HEK293 (cell line): Measurements from ENCODE around the gene TM2D1.

Experiments used
- CTCF ChIA-PET: fragments of 350-600 bp; formaldehyde crosslinking; extraction: SDS; loops from one replicate; lab custom pipeline; 2021; ENCODE audit warnings: antibody characterized with exemption; lab: Yijun Ruan, JAX
- POLR2A ChIA-PET: fragments of 300-600 bp; formaldehyde crosslinking; extraction: SDS; loops from one replicate; lab custom pipeline; 2020; ENCODE audit warnings: antibody characterized with exemption, inconsistent platforms; lab: Yijun Ruan, JAX
- H3K27ac ChIP-seq: fragments of 200-500 bp; sonication (Bioruptor generic); 2 replicates; pipeline ENCODE4 v1.5.1; 2014; ENCODE audit warnings: low read depth, low read length, control low read depth, inconsistent platforms; ENCODE audit errors: extremely low read depth
- H3K36me3 ChIP-seq, 2 experiments: fragments of 200-500 bp in 1 of 2; sonication (Bioruptor generic) in 1 of 2; 1 replicate in 1 of 2; 2 replicates in 1 of 2; pipeline ENCODE4 v1.5.1; 2014 to 2017; ENCODE audit warnings: inconsistent platforms in 2 of 2, low read length in 2 of 2; ENCODE audit not compliant: control insufficient read depth in 2 of 2, insufficient read depth in 1 of 2
- H3K4me1 ChIP-seq: fragments of 200-500 bp; sonication (Bioruptor generic); 2 replicates; pipeline ENCODE4 v1.5.1; 2014; ENCODE audit warnings: mild to moderate bottlenecking, low read length, inconsistent platforms; ENCODE audit not compliant: control insufficient read depth, insufficient read depth
- H3K4me3 ChIP-seq: 2 replicates; pipeline ENCODE4 v1.5.1; 2011; ENCODE audit warnings: low read depth, mild to moderate bottlenecking, control low read depth, low read length, moderate library complexity
- H3K9me3 ChIP-seq: fragments of 200-500 bp; sonication (Bioruptor generic); 2 replicates; pipeline ENCODE4 v1.5.1; 2014; ENCODE audit warnings: low read depth, low read length, inconsistent platforms; ENCODE audit not compliant: control insufficient read depth, insufficient read depth
- AEBP2 ChIP-seq: fragments of 450-650 bp; formaldehyde crosslinking; IDR thresholded peaks from 2 replicates; pipeline ENCODE4 v1.5.1; 2016; ENCODE audit warnings: missing biosample characterization, missing genetic modification characterization, borderline replicate concordance
- GFI1B ChIP-seq: fragments of 450-650 bp; formaldehyde crosslinking; IDR thresholded peaks from 2 replicates; pipeline ENCODE4 v1.5.1; 2016; ENCODE audit warnings: missing biosample characterization, missing genetic modification characterization
- KLF17 ChIP-seq: fragments of 450-650 bp; formaldehyde crosslinking; IDR thresholded peaks from 2 replicates; pipeline ENCODE4 v1.5.1; 2016; ENCODE audit warnings: missing biosample characterization, missing genetic modification characterization
- MZF1 ChIP-seq: fragments of 450-650 bp; formaldehyde crosslinking; IDR thresholded peaks from 2 replicates; pipeline ENCODE4 v1.5.1; 2017; ENCODE audit warnings: missing biosample characterization, missing genetic modification characterization, borderline replicate concordance
- PATZ1 ChIP-seq: fragments of 450-650 bp; formaldehyde crosslinking; IDR thresholded peaks from 2 replicates; pipeline ENCODE4 v1.5.1; 2016; ENCODE audit warnings: missing biosample characterization, missing genetic modification characterization
- SCRT1 ChIP-seq: fragments of 450-650 bp; formaldehyde crosslinking; IDR thresholded peaks from 2 replicates; pipeline ENCODE4 v1.5.1; 2016; ENCODE audit warnings: missing biosample characterization, missing genetic modification characterization, borderline replicate concordance
- SCRT2 ChIP-seq: fragments of 450-650 bp; formaldehyde crosslinking; IDR thresholded peaks from 2 replicates; pipeline ENCODE4 v1.5.1; 2016; ENCODE audit warnings: missing biosample characterization, missing genetic modification characterization
- ZBTB1 ChIP-seq: fragments of 450-650 bp; formaldehyde crosslinking; IDR thresholded peaks from 2 replicates; pipeline ENCODE4 v1.5.1; 2016; ENCODE audit warnings: missing biosample characterization, missing genetic modification characterization
- ZBTB49 ChIP-seq: fragments of 450-650 bp; formaldehyde crosslinking; IDR thresholded peaks from 2 replicates; pipeline ENCODE4 v1.5.1; 2016; ENCODE audit warnings: missing biosample characterization, missing genetic modification characterization, low read depth
- ZFP37 ChIP-seq: fragments of 450-650 bp; formaldehyde crosslinking; IDR thresholded peaks from 2 replicates; pipeline ENCODE4 v1.5.1; 2016; ENCODE audit warnings: missing biosample characterization, missing genetic modification characterization
- ZFP41 ChIP-seq: fragments of 450-650 bp; formaldehyde crosslinking; IDR thresholded peaks from 2 replicates; pipeline ENCODE4 v1.5.1; 2016; ENCODE audit warnings: missing biosample characterization, missing genetic modification characterization, borderline replicate concordance
- ZNF169 ChIP-seq: fragments of 450-650 bp; formaldehyde crosslinking; IDR thresholded peaks from 2 replicates; pipeline ENCODE4 v1.5.1; 2016; ENCODE audit warnings: missing biosample characterization, missing genetic modification characterization
- ZNF18 ChIP-seq: fragments of 450-650 bp; formaldehyde crosslinking; IDR thresholded peaks from 2 replicates; pipeline ENCODE4 v1.5.1; 2016; ENCODE audit warnings: missing biosample characterization, missing genetic modification characterization
- ZNF248 ChIP-seq: fragments of 450-650 bp; formaldehyde crosslinking; IDR thresholded peaks from 2 replicates; pipeline ENCODE4 v1.5.1; 2017; ENCODE audit warnings: missing biosample characterization, missing genetic modification characterization
- ZNF280C ChIP-seq: fragments of 450-650 bp; formaldehyde crosslinking; IDR thresholded peaks from 2 replicates; pipeline ENCODE4 v1.5.1; 2016; ENCODE audit warnings: missing biosample characterization, missing genetic modification characterization
- ZNF354C ChIP-seq: fragments of 450-650 bp; formaldehyde crosslinking; IDR thresholded peaks from 2 replicates; pipeline ENCODE4 v1.5.1; 2016; ENCODE audit warnings: missing biosample characterization, missing genetic modification characterization, low read depth, borderline replicate concordance
- ZNF518A ChIP-seq: fragments of 450-650 bp; formaldehyde crosslinking; conservative IDR thresholded peaks from 2 replicates; pipeline ENCODE4 v1.5.1; 2016; ENCODE audit warnings: low read depth, missing biosample characterization, missing genetic modification characterization
- ZNF571 ChIP-seq: fragments of 450-650 bp; formaldehyde crosslinking; IDR thresholded peaks from 2 replicates; pipeline ENCODE4 v1.5.0; 2017; ENCODE audit warnings: missing biosample characterization, missing genetic modification characterization
- ZNF701 ChIP-seq: fragments of 450-650 bp; formaldehyde crosslinking; IDR thresholded peaks from 2 replicates; pipeline ENCODE4 v1.5.1; 2016; ENCODE audit warnings: missing biosample characterization, missing genetic modification characterization
- ZNF843 ChIP-seq: fragments of 450-650 bp; formaldehyde crosslinking; IDR thresholded peaks from 2 replicates; pipeline ENCODE4 v1.5.1; 2016; ENCODE audit warnings: missing biosample characterization, missing genetic modification characterization

TM2D1 gene

GRCh38 chr1:61655453-61655852 lies 69.5 kb downstream of the TM2D1 start (continued):
- TF ChIP-seq KLF17 (tag by site-specific recombination) (no peak), ZNF169 (tag by site-specific recombination) (no peak), ZNF18 (tag by site-specific recombination) (no peak), ZFP37 (no peak), SCRT2 (no peak), ZBTB1 (no peak), AEBP2 (tag by site-specific recombination) (no peak), ZNF280C (tag by site-specific recombination) (no peak), ZNF843 (tag by site-specific recombination) (no peak), ZNF248 (tag by site-specific recombination) (no peak)

GRCh38 chr1:61654067-61654466 lies 70.9 kb downstream of the TM2D1 start:
- CTCF ChIA-PET: no interaction called here
- POLR2A ChIA-PET: no interaction called here
- TF ChIP-seq KLF17 (tag by site-specific recombination) (no peak), PATZ1 (tag by site-specific recombination) (no peak), ZNF571 (tag by site-specific recombination) (no peak), MZF1 (tag by site-specific recombination) (no peak), ZNF354C (tag by site-specific recombination) (no peak), SCRT1 (tag by site-specific recombination) (no peak), ZFP41 (no peak), GFI1B (tag by site-specific recombination) (no peak), ZNF518A (no peak), ZBTB49 (tag by site-specific recombination) (no peak), ZNF701 (tag by site-specific recombination) (no peak)

More at GRCh38 chr1:61654067-61654466, 70.9 kb downstream of the TM2D1 start:
- H3K9me3 ChIP-seq: no peaks in the 10 kb centered on the region
- H3K4me1 ChIP-seq: no peaks in the 10 kb centered on the region
- H3K36me3 ChIP-seq: no peaks in the 10 kb centered on the region
- H3K4me3 ChIP-seq: no peak overlapping the region
- H3K27ac ChIP-seq: no peak overlapping the region
